HL-60 (cell line): Measurements from ENCODE around the gene CRYZL1.

Experiments
- GABPA ChIP-seq: IDR thresholded peaks from 2 replicates; pipeline ENCODE4 v1.6.1; 2012; ENCODE audit warnings: low read depth
- POLR2AphosphoS5 ChIP-seq: IDR thresholded peaks from 2 replicates; pipeline ENCODE4 v1.6.1; 2012; ENCODE audit warnings: low read depth
- TF ChIP-seq, protein P1 (sequence below): IDR thresholded peaks from one replicate; pipeline ENCODE4 v1.5.1; 2011; ENCODE audit warnings: low read length, control low read depth, inconsistent platforms; ENCODE audit not compliant: insufficient read depth
- TF ChIP-seq, protein P2 (sequence below): IDR thresholded peaks from 2 replicates; pipeline ENCODE4 v1.6.1; 2012; ENCODE audit warnings: low read depth; ENCODE audit not compliant: insufficient replicate concordance

DNA sequence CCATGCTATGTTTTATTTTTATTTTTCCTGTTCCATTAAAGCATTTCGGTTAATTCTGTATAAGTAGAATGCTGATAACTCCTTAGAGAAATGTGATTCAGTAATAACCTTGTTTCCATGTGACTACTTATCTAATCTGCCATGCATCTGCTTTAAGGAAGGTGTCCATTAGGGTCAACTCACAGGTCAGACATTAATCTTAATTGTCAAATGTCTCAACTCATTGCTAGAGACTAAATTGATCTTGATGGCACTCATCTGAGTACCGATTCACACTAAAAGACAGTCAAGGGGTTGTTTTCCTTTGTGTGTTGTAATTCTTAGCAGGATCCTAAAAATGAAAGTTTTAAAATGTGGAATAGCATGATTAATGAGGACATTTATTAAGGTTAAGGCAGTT lies 42.5 kb upstream of the CRYZL1 start:
- TF ChIP-seq GABPA (no peak), POLR2AphosphoS5 (no peak)
- TF ChIP-seq, protein P1, sequence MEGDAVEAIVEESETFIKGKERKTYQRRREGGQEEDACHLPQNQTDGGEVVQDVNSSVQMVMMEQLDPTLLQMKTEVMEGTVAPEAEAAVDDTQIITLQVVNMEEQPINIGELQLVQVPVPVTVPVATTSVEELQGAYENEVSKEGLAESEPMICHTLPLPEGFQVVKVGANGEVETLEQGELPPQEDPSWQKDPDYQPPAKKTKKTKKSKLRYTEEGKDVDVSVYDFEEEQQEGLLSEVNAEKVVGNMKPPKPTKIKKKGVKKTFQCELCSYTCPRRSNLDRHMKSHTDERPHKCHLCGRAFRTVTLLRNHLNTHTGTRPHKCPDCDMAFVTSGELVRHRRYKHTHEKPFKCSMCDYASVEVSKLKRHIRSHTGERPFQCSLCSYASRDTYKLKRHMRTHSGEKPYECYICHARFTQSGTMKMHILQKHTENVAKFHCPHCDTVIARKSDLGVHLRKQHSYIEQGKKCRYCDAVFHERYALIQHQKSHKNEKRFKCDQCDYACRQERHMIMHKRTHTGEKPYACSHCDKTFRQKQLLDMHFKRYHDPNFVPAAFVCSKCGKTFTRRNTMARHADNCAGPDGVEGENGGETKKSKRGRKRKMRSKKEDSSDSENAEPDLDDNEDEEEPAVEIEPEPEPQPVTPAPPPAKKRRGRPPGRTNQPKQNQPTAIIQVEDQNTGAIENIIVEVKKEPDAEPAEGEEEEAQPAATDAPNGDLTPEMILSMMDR = no peak
- TF ChIP-seq, protein P2, sequence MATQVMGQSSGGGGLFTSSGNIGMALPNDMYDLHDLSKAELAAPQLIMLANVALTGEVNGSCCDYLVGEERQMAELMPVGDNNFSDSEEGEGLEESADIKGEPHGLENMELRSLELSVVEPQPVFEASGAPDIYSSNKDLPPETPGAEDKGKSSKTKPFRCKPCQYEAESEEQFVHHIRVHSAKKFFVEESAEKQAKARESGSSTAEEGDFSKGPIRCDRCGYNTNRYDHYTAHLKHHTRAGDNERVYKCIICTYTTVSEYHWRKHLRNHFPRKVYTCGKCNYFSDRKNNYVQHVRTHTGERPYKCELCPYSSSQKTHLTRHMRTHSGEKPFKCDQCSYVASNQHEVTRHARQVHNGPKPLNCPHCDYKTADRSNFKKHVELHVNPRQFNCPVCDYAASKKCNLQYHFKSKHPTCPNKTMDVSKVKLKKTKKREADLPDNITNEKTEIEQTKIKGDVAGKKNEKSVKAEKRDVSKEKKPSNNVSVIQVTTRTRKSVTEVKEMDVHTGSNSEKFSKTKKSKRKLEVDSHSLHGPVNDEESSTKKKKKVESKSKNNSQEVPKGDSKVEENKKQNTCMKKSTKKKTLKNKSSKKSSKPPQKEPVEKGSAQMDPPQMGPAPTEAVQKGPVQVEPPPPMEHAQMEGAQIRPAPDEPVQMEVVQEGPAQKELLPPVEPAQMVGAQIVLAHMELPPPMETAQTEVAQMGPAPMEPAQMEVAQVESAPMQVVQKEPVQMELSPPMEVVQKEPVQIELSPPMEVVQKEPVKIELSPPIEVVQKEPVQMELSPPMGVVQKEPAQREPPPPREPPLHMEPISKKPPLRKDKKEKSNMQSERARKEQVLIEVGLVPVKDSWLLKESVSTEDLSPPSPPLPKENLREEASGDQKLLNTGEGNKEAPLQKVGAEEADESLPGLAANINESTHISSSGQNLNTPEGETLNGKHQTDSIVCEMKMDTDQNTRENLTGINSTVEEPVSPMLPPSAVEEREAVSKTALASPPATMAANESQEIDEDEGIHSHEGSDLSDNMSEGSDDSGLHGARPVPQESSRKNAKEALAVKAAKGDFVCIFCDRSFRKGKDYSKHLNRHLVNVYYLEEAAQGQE = no peak
